Muscle of arm (tissue), 12 donors: Measurements from ENCODE around the gene RPS6KA4. TPM values are rescaled to one million over a fixed set of nuclear protein-coding genes. Genes with fewer than 3 reads are reported as not detected.

ENCODE experiments used
- DNase-seq: peaks from one replicate; pipeline ENCODE4 v3.0.0-alpha.2; 2013
- polyA plus RNA-seq, 12 donors: library from polyadenylated mRNA; unstranded; fragments of 120-200 nt; gene quantifications; one replicate each; pipeline ENCODE4 v1.2.1, GENCODE V29; 2013; ENCODE audit not compliant: insufficient read length in 12 of 12

Gene RPS6KA4
- polyA plus RNA-seq, 12 donors: 10.0 to 49.8 (median 11.9) TPM; not detected in 1

DNA sequence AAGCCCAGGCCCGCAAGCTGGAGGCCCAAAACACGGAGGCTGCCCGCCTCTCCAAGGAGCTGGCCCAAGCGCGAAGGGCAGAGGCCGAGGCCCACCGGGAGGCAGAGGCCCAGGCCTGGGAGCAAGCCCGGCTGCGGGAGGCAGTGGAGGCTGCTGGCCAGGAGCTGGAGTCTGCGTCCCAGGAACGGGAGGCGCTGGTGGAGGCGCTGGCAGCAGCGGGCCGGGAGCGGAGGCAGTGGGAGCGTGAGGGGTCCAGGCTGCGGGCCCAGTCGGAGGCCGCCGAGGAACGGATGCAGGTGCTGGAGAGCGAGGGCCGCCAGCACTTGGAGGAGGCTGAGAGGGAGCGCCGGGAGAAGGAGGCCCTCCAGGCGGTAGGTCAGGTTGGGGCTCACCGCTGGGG, 14.2 kb upstream of the RPS6KA4 start:
- DNase-seq: no peak

DNA sequence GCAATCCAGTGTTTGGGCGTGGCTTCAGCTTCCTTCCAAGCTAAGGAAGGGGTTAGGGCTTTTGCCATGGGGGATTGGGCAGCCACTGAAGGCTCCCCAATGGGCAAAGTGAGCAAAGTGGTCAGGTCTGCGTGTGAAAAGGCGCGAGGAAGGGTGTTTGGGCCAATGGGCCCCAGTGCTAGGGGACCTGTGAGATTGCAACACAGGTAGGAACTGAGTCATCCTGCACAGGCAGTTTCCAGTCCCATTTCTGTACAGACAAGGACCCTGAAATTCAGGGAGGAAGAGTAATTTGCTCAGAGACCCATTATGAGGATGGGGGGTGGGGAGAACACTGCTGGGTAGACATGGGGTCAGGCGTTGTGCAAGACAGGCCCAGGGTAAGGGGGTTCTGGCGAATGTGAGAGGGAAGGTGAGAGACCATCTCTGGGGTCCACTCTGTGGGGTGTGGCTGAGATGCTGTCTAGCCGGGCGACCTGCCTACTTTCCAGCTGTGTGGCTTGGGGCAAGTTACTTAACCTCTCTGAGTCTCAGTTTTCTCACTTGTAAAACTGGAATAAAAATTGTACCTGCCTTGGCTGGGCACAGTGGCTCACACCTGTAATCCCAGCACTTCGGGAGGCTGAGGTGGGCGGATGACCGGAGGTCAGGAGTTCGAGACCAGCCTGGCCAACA, 11.6 kb upstream of the RPS6KA4 start:
- no peak for DNase-seq

DNA sequence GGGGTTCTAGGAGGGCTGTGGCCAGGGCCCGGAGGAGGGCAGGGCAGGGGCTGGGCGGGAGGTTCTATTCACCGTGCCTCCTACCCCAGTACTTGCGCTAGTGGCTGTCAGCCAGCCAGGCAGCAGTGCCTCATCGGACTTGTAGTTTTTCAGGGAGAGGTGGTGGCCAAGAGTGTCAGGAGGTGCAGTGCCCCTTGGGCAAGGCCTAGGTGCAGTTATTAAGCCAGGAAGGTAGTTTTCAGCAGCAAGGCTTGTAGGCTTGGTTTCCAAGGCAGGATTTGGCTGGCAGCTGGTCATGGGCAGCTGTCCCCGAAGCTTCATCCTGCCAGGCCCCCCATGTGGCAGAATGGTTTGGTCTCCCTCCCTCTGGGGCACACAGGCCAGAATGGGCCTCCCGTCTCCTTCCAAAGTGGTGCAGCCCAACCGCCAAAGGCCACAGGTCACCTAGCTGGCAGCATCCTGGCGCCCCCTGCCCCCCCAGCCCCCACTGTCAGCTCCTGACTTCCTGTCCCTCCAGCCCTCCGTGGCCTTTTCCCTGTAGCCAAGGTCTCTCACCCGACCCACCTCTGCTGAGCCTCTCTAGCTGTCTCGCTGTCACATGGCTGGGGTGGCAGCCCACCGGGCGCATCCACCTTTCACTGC, 10.5 kb upstream of the RPS6KA4 start:
- no peak for DNase-seq

DNA sequence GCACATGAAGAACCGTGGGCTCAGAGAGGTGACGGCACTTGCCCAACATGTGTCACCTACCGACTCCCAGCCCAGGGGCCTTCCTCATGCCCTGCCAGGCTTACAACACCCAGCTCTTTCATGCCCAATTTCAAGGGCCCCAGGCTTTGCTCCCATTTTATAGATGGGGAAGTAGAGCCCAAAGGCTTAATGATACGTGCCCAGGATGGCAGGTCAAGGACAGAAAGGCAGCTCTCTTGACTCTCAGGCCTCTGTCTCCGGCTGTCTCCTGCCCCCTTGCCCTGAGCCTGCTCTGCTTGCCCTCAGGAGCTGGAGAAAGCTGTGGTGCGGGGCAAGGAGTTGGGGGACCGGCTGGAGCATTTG, 10.0 kb upstream of the RPS6KA4 start:
- DNase-seq: no peak

DNA sequence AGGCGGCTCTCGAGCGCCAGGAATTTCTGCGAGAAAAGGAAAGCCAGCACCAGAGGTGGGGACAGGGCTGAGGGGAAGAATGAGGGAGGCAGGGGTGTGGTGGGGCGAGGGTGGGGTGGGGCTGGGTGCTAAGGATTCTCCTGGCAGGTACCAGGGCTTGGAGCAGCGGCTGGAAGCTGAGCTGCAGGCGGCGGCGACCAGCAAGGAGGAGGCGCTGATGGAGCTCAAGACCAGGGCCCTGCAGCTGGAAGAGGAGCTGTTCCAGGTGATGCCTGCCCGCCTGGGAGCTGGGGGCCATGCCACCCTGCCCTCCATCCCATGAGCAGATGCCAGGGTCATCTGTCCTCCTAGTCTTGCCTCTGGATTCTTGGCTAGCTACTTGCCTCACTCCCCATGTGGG, 9.6 kb upstream of the RPS6KA4 start:
- DNase-seq: no peak

DNA sequence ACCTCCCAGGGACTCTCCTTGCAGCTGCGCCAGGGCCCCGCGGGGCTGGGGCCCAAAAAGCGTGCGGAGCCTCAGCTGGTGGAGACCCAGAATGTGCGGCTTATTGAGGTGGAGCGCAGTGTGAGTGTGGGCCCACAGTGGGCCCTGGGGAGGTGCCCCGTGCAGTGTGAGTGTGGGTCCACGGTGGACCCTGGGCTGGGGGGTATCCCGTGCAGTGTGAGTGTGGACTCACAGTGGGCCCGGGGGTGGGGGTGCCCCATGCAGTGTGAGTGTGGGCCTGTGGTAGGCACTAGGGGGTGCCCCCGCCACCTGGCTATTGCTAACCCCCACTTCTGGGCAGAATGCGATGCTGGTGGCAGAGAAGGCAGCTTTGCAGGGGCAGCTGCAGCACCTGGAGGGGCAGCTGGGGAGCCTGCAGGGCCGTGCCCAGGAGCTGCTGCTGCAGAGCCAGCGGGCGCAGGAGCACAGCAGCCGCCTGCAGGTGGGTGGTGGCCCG, 7.8 kb upstream of the RPS6KA4 start:
- DNase-seq: no peak

GRCh38 chr11:64352099-64352994, 6.6 kb upstream of the RPS6KA4 start:
- no peak for DNase-seq

GRCh38 chr11:64352995-64353714, 5.8 kb upstream of the RPS6KA4 start:
- DNase-seq: no peak

GRCh38 chr11:64353715-64354506, 5.1 kb upstream of the RPS6KA4 start:
- DNase-seq: no peak

DNA sequence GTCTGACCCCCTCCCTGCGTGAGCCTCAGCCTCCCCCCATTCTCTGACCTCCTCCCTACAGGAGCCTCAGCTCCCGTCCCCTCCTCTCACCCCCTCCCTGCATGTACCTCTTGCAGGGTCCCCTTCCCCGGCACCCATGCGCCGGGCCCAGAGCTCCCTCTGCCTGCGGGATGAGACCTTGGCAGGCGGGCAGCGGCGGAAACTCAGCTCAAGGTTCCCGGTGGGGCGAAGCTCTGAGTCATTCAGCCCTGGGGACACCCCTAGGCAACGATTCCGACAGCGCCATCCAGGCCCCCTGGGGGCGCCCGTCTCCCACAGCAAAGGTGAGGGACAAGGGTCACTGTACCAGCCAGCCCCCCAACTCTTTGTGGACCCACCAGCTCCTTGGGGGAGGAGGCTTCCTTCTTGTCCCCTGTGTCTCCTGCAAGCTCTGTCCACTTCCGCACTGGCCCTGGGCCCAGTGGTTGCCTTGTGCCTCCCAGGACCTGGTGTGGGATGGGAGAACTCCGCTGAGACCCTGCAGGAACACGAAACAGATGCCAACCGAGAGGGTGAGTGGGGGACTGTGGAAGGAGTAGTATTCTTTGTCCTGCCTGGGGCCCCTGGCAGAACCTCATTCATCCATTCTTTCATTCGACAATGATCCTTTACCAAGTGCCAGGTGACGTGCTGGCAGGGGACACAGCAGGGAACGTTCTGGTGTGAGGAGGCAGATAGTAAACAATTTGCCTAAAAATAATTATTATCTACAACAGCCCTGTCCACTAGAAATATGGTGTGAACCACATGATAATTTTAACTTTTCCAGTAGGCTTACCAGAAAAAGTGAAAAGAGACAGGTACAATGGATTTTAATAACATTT, 3.7 kb upstream of the RPS6KA4 start:
- DNase-seq: no peak

DNA sequence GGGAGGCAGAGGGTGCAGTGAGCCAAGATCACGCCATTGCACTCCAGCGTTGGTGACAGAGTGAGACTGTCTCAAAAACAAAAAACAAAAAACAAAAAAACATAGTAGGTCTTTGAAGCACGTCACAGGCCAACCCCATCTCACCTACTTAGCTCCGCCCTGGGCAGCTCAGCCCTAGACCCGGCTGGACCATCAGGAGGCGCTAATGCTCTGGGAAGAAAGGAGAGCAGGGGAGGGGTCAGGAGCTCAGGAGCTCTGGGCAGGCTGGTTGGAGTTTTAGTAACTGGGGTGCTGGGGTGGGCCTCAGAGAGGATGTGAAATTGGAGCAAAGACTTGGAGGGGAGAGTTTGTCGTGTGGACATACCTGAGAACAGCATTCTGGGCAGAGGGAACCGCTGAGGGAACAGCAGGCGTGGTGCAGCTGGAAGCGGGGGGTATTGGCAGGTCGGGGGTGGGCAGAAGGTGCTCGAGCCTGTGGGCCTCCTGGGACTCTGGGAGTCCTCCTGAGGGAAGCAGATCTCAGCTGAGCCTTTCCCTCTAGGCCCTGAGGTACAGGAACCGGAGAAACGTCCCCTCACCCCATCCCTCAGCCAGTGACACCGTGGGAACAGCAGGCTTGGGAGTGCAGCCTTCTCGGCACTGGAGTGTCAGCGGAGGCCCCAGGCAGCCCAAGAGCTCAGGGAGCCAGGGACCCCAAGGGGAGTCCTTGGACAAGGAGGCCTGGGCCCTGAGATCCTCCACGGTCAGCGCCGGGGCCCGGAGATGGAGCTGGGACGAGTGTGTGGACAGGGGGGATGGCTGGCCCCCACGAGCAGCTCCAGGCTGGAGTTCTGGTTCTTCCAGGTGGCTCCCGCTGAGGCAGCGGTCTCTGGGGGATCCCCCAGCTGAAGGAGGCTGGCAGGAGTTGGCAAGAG, 2.2 kb upstream of the RPS6KA4 start:
- DNase-seq: no peak

DNA sequence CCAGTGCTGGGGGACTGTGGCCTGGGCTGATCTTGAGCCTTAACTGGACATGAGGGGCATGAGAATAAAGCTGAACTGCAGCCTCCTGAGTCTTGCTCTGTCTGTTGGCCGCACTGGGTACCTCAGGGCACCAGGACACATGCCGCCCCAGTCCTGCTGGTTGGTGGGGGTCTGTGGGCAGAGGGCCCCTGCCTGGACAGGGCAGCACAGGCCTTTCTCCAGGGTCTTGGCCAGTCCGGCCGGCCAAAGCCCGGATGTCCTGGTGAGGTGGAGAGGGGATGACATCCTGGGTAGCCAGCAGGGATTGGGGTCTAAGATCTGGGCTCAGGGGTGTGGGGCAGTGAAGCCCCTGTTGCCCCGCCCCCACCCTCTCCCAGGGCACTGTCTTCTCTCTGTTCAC, 1.5 kb upstream of the RPS6KA4 start:
- no peak for DNase-seq

- DNase-seq: no peak
Measured at GRCh38 chr11:64357904-64358535, 942 bp upstream of the RPS6KA4 start.

- DNase-seq: no peak
Measured at GRCh38 chr11:64358536-64358906, 441 bp upstream of the RPS6KA4 start.

GRCh38 chr11:64359712-64360445, 917 bp downstream of the RPS6KA4 start:
- DNase-seq: no peak

DNA sequence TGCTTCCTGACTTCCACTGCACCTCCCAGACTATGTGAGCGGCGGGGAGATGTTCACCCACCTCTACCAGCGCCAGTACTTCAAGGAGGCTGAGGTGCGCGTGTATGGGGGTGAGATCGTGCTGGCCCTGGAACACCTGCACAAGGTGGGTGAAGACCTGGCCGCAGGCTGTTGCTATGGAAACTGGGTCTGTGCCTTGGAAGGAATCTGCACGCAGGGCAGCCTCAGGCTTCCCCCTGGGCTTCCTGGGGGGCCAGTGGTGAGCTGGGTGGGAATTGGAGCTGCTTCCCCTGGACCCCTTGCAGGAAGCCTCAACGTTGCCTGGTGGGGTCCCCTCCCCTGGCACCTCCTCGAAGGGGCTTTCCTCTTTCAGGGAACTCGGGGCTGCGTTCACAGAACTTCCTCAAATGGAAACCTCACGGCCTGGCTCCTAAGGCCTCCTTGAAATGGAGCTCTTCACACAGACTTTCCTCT, 1.5 kb downstream of the RPS6KA4 start:
- DNase-seq: no peak

DNA sequence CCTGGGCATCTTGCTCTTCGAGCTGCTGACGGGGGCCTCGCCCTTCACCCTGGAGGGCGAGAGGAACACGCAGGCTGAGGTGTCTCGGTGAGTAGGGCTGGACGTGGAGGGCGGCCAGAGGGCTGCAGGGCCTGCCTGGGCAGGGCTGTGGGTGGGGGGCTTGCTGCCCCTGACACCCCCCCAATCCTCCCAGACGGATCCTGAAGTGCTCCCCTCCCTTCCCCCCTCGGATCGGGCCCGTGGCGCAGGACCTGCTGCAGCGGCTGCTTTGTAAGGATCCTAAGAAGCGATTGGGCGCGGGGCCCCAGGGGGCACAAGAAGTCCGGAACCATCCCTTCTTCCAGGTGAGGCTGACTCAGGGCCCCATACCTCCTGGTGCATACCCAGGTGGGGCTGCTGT, 2.7 kb downstream of the RPS6KA4 start:
- DNase-seq: no peak

GRCh38 chr11:64362339-64362738, 3.4 kb downstream of the RPS6KA4 start:
- DNase-seq: no peak
